ENCODE data around the gene KLF16. TPM values are rescaled to one million over a fixed set of nuclear protein-coding genes. Genes with fewer than 3 reads are reported as not detected.

Gene KLF16
- total and polyA plus RNA-seq, 10 of the 15 experiments (the other 5 are each of a cell fraction or from before 2014, with no cell fraction given): 0.03 to 41.2 (median 2.6) TPM

GRCh38 chr19:1847684-1848398 lies 15.5 kb downstream of the KLF16 start (continued):
- TF ChIP-seq, protein P1, sequence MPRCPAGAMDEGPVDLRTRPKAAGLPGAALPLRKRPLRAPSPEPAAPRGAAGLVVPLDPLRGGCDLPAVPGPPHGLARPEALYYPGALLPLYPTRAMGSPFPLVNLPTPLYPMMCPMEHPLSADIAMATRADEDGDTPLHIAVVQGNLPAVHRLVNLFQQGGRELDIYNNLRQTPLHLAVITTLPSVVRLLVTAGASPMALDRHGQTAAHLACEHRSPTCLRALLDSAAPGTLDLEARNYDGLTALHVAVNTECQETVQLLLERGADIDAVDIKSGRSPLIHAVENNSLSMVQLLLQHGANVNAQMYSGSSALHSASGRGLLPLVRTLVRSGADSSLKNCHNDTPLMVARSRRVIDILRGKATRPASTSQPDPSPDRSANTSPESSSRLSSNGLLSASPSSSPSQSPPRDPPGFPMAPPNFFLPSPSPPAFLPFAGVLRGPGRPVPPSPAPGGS (IDR thresholded peaks at IDR 0.05; ENCODE audit: borderline replicate concordance, insufficient read depth, low read depth, low read length, poor library complexity, severe bottlenecking): no peak
- TF ChIP-seq EGR1 (IDR thresholded peaks at IDR 0.05; ENCODE audit: borderline replicate concordance in 1 of 2, low read depth in 2 of 2, low read length in 2 of 2) (no peak), PKNOX1 (IDR thresholded peaks at IDR 0.05) (peak; percentile 15; the same call in 1 of the 2 replicates), MYC (IDR thresholded peaks at IDR 0.05; ENCODE audit: insufficient read depth, insufficient read length, insufficient replicate concordance, low read length, severe bottlenecking) (no peak), IRF5 (IDR thresholded peaks at IDR 0.05; ENCODE audit: borderline replicate concordance) (no peak), FOXK2 (IDR thresholded peaks at IDR 0.05) (peak; percentile 53; the same call in 1 of the 2 replicates), BMI1 (IDR thresholded peaks at IDR 0.05; ENCODE audit: borderline replicate concordance) (no peak), NKRF (conservative IDR thresholded peaks at IDR 0.05) (peak; percentile 66; the same call in 1 of the 2 replicates), GATAD2B (conservative IDR thresholded peaks at IDR 0.05; ENCODE audit: low read depth) (peak; percentile 71; the same call in 1 of the 2 replicates), WRNIP1 (IDR thresholded peaks at IDR 0.05; ENCODE audit: borderline replicate concordance, low read depth, low read length) (no peak), RCOR1 (conservative IDR thresholded peaks at IDR 0.05; ENCODE audit: low read depth, low read length) (no peak), ZNF217 (IDR thresholded peaks at IDR 0.05) (no peak), MEF2B (IDR thresholded peaks at IDR 0.05; ENCODE audit: partially characterized antibody, poor library complexity, severe bottlenecking) (no peak)
